ENCODE results near the gene NTN5. TPM values are rescaled to one million over a fixed set of nuclear protein-coding genes. Genes with fewer than 3 reads are reported as not detected.

The NTN5 gene
- total and polyA plus RNA-seq, 10 of the 15 experiments (the other 5 are each of a cell fraction or from before 2014, with no cell fraction given) = 0.07 to 0.22 TPM; not detected in 8

DNA sequence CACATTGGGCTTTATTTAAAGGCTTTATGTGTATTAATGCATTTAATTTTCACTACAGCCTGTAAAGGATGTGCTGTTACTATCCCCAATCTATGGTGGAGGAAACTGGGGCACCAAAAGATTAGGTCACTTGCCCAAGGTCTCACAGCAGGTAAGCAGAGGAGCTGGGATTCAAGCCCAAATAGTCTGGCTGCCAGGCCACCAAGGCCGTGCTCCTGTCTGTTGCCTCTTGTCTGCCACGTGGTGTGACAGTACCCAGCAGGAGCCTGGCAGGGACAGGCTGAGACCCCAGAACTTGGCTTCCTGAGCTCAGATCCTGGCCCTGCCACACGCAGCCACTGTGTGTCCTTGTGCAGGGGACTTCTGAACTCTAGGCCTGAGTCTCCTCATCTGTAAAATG is 4.5 kb downstream of the NTN5 start:
- no peaks in the 10 kb centered on the region for H3K4me1 ChIP-seq (ENCODE audit: control insufficient read depth, insufficient read depth, low read length)
- no peak overlapping the region for H3K9ac ChIP-seq (ENCODE audit: control insufficient read depth, insufficient read depth, low read length)
- no peak overlapping the region for H3K4me3 ChIP-seq
- TF ChIP-seq PAX5 (IDR thresholded peaks at IDR 0.05; ENCODE audit: borderline replicate concordance, low read depth, low read length) (no peak), RELA (IDR thresholded peaks at IDR 0.05; ENCODE audit: borderline replicate concordance, partially characterized antibody) (no peak), CHD1 (IDR thresholded peaks at IDR 0.05; ENCODE audit: low read depth, low read length) (no peak), SMAD1 (IDR thresholded peaks at IDR 0.05; ENCODE audit: low read depth, partially characterized antibody) (no peak), SP1 (IDR thresholded peaks at IDR 0.05; ENCODE audit: low read depth, low read length) (no peak), POLR2AphosphoS5 (IDR thresholded peaks at IDR 0.05; ENCODE audit: low read length) (no peak), STAT1 (conservative IDR thresholded peaks at IDR 0.05) (no peak), MYC (IDR thresholded peaks at IDR 0.05; ENCODE audit: insufficient read depth, insufficient read length, insufficient replicate concordance, low read length, severe bottlenecking) (no peak), CBX3 (IDR thresholded peaks at IDR 0.05; ENCODE audit: borderline replicate concordance, low read depth) (no peak), NR2F1 (conservative IDR thresholded peaks at IDR 0.05) (no peak), DPF2 (IDR thresholded peaks at IDR 0.05) (no peak), NFIC (IDR thresholded peaks at IDR 0.05; ENCODE audit: low read depth, low read length) (no peak)
- TF ChIP-seq, protein P1, sequence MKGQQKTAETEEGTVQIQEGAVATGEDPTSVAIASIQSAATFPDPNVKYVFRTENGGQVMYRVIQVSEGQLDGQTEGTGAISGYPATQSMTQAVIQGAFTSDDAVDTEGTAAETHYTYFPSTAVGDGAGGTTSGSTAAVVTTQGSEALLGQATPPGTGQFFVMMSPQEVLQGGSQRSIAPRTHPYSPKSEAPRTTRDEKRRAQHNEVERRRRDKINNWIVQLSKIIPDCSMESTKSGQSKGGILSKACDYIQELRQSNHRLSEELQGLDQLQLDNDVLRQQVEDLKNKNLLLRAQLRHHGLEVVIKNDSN (IDR thresholded peaks at IDR 0.05; ENCODE audit: borderline replicate concordance, extremely low read length, insufficient read depth, low read depth, low read length) = no peak
- TF ChIP-seq, protein P2, sequence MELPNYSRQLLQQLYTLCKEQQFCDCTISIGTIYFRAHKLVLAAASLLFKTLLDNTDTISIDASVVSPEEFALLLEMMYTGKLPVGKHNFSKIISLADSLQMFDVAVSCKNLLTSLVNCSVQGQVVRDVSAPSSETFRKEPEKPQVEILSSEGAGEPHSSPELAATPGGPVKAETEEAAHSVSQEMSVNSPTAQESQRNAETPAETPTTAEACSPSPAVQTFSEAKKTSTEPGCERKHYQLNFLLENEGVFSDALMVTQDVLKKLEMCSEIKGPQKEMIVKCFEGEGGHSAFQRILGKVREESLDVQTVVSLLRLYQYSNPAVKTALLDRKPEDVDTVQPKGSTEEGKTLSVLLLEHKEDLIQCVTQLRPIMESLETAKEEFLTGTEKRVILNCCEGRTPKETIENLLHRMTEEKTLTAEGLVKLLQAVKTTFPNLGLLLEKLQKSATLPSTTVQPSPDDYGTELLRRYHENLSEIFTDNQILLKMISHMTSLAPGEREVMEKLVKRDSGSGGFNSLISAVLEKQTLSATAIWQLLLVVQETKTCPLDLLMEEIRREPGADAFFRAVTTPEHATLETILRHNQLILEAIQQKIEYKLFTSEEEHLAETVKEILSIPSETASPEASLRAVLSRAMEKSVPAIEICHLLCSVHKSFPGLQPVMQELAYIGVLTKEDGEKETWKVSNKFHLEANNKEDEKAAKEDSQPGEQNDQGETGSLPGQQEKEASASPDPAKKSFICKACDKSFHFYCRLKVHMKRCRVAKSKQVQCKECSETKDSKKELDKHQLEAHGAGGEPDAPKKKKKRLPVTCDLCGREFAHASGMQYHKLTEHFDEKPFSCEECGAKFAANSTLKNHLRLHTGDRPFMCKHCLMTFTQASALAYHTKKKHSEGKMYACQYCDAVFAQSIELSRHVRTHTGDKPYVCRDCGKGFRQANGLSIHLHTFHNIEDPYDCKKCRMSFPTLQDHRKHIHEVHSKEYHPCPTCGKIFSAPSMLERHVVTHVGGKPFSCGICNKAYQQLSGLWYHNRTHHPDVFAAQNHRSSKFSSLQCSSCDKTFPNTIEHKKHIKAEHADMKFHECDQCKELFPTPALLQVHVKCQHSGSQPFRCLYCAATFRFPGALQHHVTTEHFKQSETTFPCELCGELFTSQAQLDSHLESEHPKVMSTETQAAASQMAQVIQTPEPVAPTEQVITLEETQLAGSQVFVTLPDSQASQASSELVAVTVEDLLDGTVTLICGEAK (IDR thresholded peaks at IDR 0.05; ENCODE audit: borderline replicate concordance) = no peak
- TF ChIP-seq, protein P3, sequence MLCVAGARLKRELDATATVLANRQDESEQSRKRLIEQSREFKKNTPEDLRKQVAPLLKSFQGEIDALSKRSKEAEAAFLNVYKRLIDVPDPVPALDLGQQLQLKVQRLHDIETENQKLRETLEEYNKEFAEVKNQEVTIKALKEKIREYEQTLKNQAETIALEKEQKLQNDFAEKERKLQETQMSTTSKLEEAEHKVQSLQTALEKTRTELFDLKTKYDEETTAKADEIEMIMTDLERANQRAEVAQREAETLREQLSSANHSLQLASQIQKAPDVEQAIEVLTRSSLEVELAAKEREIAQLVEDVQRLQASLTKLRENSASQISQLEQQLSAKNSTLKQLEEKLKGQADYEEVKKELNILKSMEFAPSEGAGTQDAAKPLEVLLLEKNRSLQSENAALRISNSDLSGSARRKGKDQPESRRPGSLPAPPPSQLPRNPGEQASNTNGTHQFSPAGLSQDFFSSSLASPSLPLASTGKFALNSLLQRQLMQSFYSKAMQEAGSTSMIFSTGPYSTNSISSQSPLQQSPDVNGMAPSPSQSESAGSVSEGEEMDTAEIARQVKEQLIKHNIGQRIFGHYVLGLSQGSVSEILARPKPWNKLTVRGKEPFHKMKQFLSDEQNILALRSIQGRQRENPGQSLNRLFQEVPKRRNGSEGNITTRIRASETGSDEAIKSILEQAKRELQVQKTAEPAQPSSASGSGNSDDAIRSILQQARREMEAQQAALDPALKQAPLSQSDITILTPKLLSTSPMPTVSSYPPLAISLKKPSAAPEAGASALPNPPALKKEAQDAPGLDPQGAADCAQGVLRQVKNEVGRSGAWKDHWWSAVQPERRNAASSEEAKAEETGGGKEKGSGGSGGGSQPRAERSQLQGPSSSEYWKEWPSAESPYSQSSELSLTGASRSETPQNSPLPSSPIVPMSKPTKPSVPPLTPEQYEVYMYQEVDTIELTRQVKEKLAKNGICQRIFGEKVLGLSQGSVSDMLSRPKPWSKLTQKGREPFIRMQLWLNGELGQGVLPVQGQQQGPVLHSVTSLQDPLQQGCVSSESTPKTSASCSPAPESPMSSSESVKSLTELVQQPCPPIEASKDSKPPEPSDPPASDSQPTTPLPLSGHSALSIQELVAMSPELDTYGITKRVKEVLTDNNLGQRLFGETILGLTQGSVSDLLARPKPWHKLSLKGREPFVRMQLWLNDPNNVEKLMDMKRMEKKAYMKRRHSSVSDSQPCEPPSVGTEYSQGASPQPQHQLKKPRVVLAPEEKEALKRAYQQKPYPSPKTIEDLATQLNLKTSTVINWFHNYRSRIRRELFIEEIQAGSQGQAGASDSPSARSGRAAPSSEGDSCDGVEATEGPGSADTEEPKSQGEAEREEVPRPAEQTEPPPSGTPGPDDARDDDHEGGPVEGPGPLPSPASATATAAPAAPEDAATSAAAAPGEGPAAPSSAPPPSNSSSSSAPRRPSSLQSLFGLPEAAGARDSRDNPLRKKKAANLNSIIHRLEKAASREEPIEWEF (IDR thresholded peaks at IDR 0.05; ENCODE audit: insufficient replicate concordance, low read depth, low read length) = no peak
- in situ Hi-C loops (cut with MboI) (no loop called here), intact Hi-C loops (cut with micrococcal nuclease; ENCODE audit: unreplicated experiment) (no loop called here)
- no peak for FAIRE-seq
- H3K36me3 ChIP-seq (ENCODE audit: control insufficient read depth in 2 of 2, insufficient read depth in 2 of 2, low read length in 1 of 2) = no peaks in the 10 kb centered on the region
- ChIA-PET SMC1A (ENCODE audit: uncharacterized antibody, unreplicated experiment) (no interaction called here), POLR2A (interaction anchor here (0.6 kb wide), 1 partner anchor 1096 kb away, joined by 3 read pairs; no protein-coding TSS in a partner anchor), RAD21 (ENCODE audit: unreplicated experiment) (no interaction called here), CTCF (no interaction called here)
- no peaks in the 10 kb centered on the region; the same call in 2 of the 3 replicates for H3K9me3 ChIP-seq (replicated peaks; ENCODE audit: control insufficient read depth, insufficient read depth, low read length)
- H4K20me1 ChIP-seq (ENCODE audit: control insufficient read depth, insufficient read depth) = no peaks in the 10 kb centered on the region
- BruUV-seq (replicated peaks) = no TSS peak
- no peaks in the 10 kb centered on the region for H3K27me3 ChIP-seq (replicated peaks in 1 of 2; ENCODE audit: control insufficient read depth in 2 of 2, insufficient read depth in 2 of 2, low read length in 1 of 2)
- no peak for ATAC-seq
- DNase-seq (ENCODE audit: low read depth, low spot score) = no peak
- H3K4me2 ChIP-seq (ENCODE audit: control insufficient read depth, insufficient read depth) = no peak overlapping the region
- H2AFZ ChIP-seq (ENCODE audit: control insufficient read depth, low read depth, low read length) = no peak overlapping the region
- 5% methylated on average over 3 of the region's 3 CpGs for WGBS (ENCODE audit: insufficient coverage, insufficient replicate concordance, low lambda C conversion rate, missing lambda C conversion rate)
- no peaks in the 10 kb centered on the region for H3K79me2 ChIP-seq (ENCODE audit: control insufficient read depth, insufficient read depth, low read length)
- H3K27ac ChIP-seq (ENCODE audit: control insufficient read depth, insufficient read depth) = no peak overlapping the region

Data from GM12878 (cell line).